ENCODE results near the gene PTMS. TPM values are rescaled to one million over a fixed set of nuclear protein-coding genes. Genes with fewer than 3 reads are reported as not detected.

The PTMS gene
- total RNA-seq, 1 donor from 2014 or later = 288 TPM

- peak; percentile 78 for DNase-seq (ENCODE audit: low spot score)
Observed at GRCh38 chr12:6788972-6789924, 23.1 kb downstream of the PTMS start, which contains the start of gene CD4. Gene CD4, plus strand, starts transcription at chr12:6789528. Its CDS starts 10,611 bp downstream, at chr12:6800139.

GRCh38 chr12:6790496-6791150 is 24.5 kb downstream of the PTMS start:
- no peak for DNase-seq (ENCODE audit: low spot score)

GRCh38 chr12:6791931-6792520 is 25.9 kb downstream of the PTMS start:
- DNase-seq (ENCODE audit: low spot score) = no peak

- DNase-seq (ENCODE audit: low spot score) = no peak
Observed at GRCh38 chr12:6792522-6793201, 26.5 kb downstream of the PTMS start.

GRCh38 chr12:6795088-6795487 is 28.9 kb downstream of the PTMS start:
- no peak for DNase-seq (ENCODE audit: low spot score)

GRCh38 chr12:6796576-6796975 is 30.4 kb downstream of the PTMS start:
- DNase-seq (ENCODE audit: low spot score) = no peak

GRCh38 chr12:6799147-6799546 is 33.0 kb downstream of the PTMS start:
- DNase-seq (ENCODE audit: low spot score) = no peak

GRCh38 chr12:6807170-6807569 is 41.0 kb downstream of the PTMS start:
- DNase-seq (ENCODE audit: low spot score) = no peak

GRCh38 chr12:6809056-6809455 is 42.9 kb downstream of the PTMS start:
- DNase-seq (ENCODE audit: low spot score) = no peak

GRCh38 chr12:6810758-6811157 is 44.6 kb downstream of the PTMS start:
- no peak for DNase-seq (ENCODE audit: low spot score)

- no peak for DNase-seq (ENCODE audit: low spot score)
Observed at GRCh38 chr12:6813363-6813762, 47.2 kb downstream of the PTMS start.

GRCh38 chr12:6816598-6816997 is 50.4 kb downstream of the PTMS start:
- no peak for DNase-seq (ENCODE audit: low spot score)

- DNase-seq (ENCODE audit: low spot score) = no peak
Observed at GRCh38 chr12:6817098-6817497, 50.9 kb downstream of the PTMS start.

- DNase-seq (ENCODE audit: low spot score) = no peak
Observed at GRCh38 chr12:6817662-6818157, 51.5 kb downstream of the PTMS start.

GRCh38 chr12:6818222-6818621 is 52.1 kb downstream of the PTMS start:
- no peak for DNase-seq (ENCODE audit: low spot score)

- no peak for DNase-seq (ENCODE audit: low spot score)
Observed at GRCh38 chr12:6818645-6819044, 52.5 kb downstream of the PTMS start.

GRCh38 chr12:6819106-6820030 is 53.2 kb downstream of the PTMS start:
- no peak for DNase-seq (ENCODE audit: low spot score)

GRCh38 chr12:6820166-6820565 is 54.0 kb downstream of the PTMS start:
- DNase-seq (ENCODE audit: low spot score) = no peak

Data from ureter (tissue), 1 donor.